Measurements from ENCODE around the gene MROH2B.

GRCh38 chr5:40991168-40991980 is 79.8 kb downstream of the MROH2B start:
- TF ChIP-seq EZH2 (optimal IDR thresholded peaks at IDR 0.05; ENCODE audit: low read depth, low read length): no peak
- TF ChIP-seq CTCF (IDR thresholded peaks at IDR 0.05; ENCODE audit: low read length): no peak
- no peak for TF ChIP-seq EZH2phosphoT487 (IDR thresholded peaks at IDR 0.05; ENCODE audit: low read length)

All from MM.1S (cell line).